H9 (cell line): ENCODE measurements around the gene BMP8A. TPM values are rescaled to one million over a fixed set of nuclear protein-coding genes. Genes with fewer than 3 reads are reported as not detected.

Experiments
- DNase-seq: peaks from one replicate; pipeline ENCODE4 v3.0.0-alpha.2; 2017
- H2AFZ ChIP-seq: one replicate; pipeline ENCODE4 v1.6.1; 2013; ENCODE audit warnings: mild to moderate bottlenecking, low read length, control low read depth, moderate library complexity
- H2AK5ac ChIP-seq: 2 replicates; pipeline ENCODE4 v1.6.1; 2013; ENCODE audit warnings: low read length, control low read depth, mixed read lengths; ENCODE audit not compliant: insufficient read length
- H2BK120ac ChIP-seq: one replicate; pipeline ENCODE4 v1.6.1; 2013; ENCODE audit warnings: low read depth, mild to moderate bottlenecking, low read length, control low read depth, inconsistent platforms; ENCODE audit not compliant: poor library complexity, severe bottlenecking
- H2BK12ac ChIP-seq: 2 replicates; pipeline ENCODE4 v1.6.1; 2013; ENCODE audit warnings: low read length, control low read depth, mixed read lengths, low read depth; ENCODE audit not compliant: insufficient read length
- H2BK15ac ChIP-seq: 2 replicates; pipeline ENCODE4 v1.6.1; 2013; ENCODE audit warnings: low read depth, low read length, control low read depth
- H2BK20ac ChIP-seq: one replicate; pipeline ENCODE4 v1.6.1; 2013; ENCODE audit warnings: low read depth, mild to moderate bottlenecking, low read length, control low read depth, inconsistent platforms; ENCODE audit not compliant: poor library complexity, severe bottlenecking
- H2BK5ac ChIP-seq: 2 replicates; pipeline ENCODE4 v1.6.1; 2013; ENCODE audit warnings: low read length, control low read depth, mixed read lengths; ENCODE audit not compliant: insufficient read length
- H3K14ac ChIP-seq: 2 replicates; pipeline ENCODE4 v1.6.1; 2013; ENCODE audit warnings: low read length, control low read depth; ENCODE audit not compliant: insufficient read depth
- H3K18ac ChIP-seq: 2 replicates; pipeline ENCODE4 v1.6.1; 2013; ENCODE audit warnings: low read depth, mild to moderate bottlenecking, mixed read lengths, low read length, control low read depth; ENCODE audit not compliant: insufficient read length
- H3K23ac ChIP-seq: 2 replicates; pipeline ENCODE4 v1.6.1; 2013; ENCODE audit warnings: low read length, control low read depth, mixed read lengths, low read depth; ENCODE audit not compliant: insufficient read length
- H3K23me2 ChIP-seq: 2 replicates; pipeline ENCODE4 v1.6.1; 2013; ENCODE audit warnings: low read depth, mild to moderate bottlenecking, mixed read lengths, low read length, control low read depth; ENCODE audit not compliant: insufficient read length, poor library complexity, severe bottlenecking
- H3K27ac ChIP-seq: 2 replicates; pipeline ENCODE4 v1.5.1; 2013; ENCODE audit warnings: low read length, control low read depth, mixed read lengths, low read depth; ENCODE audit not compliant: insufficient read length
- H3K27me3 ChIP-seq: 2 replicates; pipeline ENCODE4 v1.6.1; 2013; ENCODE audit warnings: low read length, control low read depth, inconsistent platforms; ENCODE audit not compliant: insufficient read depth
- H3K4ac ChIP-seq: 2 replicates; pipeline ENCODE4 v1.6.1; 2013; ENCODE audit warnings: low read depth, mild to moderate bottlenecking, control low read depth, inconsistent platforms, low read length, moderate library complexity
- H3K4me1 ChIP-seq: 2 replicates; pipeline ENCODE4 v1.6.1; 2013; ENCODE audit warnings: low read length, control low read depth, inconsistent platforms; ENCODE audit not compliant: insufficient read depth
- H3K4me2 ChIP-seq: 2 replicates; pipeline ENCODE4 v1.6.1; 2013; ENCODE audit warnings: low read length, control low read depth, mixed read lengths; ENCODE audit not compliant: insufficient read length, insufficient read depth
- H3K56ac ChIP-seq: 2 replicates; pipeline ENCODE4 v1.6.1; 2013; ENCODE audit warnings: low read depth, mild to moderate bottlenecking, mixed read lengths, low read length, control low read depth; ENCODE audit not compliant: insufficient read length
- H3K79me1 ChIP-seq: 2 replicates; pipeline ENCODE4 v1.6.1; 2013; ENCODE audit warnings: low read depth, mild to moderate bottlenecking, moderate library complexity, low read length, control low read depth, inconsistent platforms; ENCODE audit not compliant: insufficient read depth, poor library complexity, severe bottlenecking
- H3K79me2 ChIP-seq: 2 replicates; pipeline ENCODE4 v1.6.1; 2013; ENCODE audit warnings: low read length, control low read depth, inconsistent platforms; ENCODE audit not compliant: insufficient read depth
- H3K9ac ChIP-seq: 2 replicates; pipeline ENCODE4 v1.6.1; 2013; ENCODE audit warnings: low read length, control low read depth, mixed read lengths; ENCODE audit not compliant: insufficient read length; ENCODE audit errors: extremely low read depth
- H3K9me3 ChIP-seq: one replicate; pipeline ENCODE4 v1.6.1; 2013; ENCODE audit warnings: low read depth, low read length, inconsistent platforms; ENCODE audit not compliant: control insufficient read depth
- H3T11ph ChIP-seq: one replicate; pipeline ENCODE4 v1.6.1; 2013; ENCODE audit warnings: mild to moderate bottlenecking, low read length, control low read depth, inconsistent platforms
- H4K20me1 ChIP-seq: one replicate; pipeline ENCODE4 v1.6.1; 2013; ENCODE audit not compliant: control insufficient read depth, insufficient read length, insufficient read depth
- H4K5ac ChIP-seq: 2 replicates; pipeline ENCODE4 v1.6.1; 2013; ENCODE audit warnings: low read depth, mild to moderate bottlenecking, mixed read lengths, low read length, control low read depth; ENCODE audit not compliant: insufficient read length
- H4K8ac ChIP-seq: replicated peaks from 2 replicates; pipeline ENCODE4 v1.6.1; 2013; ENCODE audit warnings: low read length, control low read depth, mixed read lengths, low read depth; ENCODE audit not compliant: insufficient read length
- H4K91ac ChIP-seq: 2 replicates; pipeline ENCODE4 v1.6.1; 2013; ENCODE audit warnings: low read depth, mild to moderate bottlenecking, moderate library complexity, mixed read lengths, low read length, control low read depth; ENCODE audit not compliant: insufficient read length
- H3K27ac Mint-ChIP-seq, 3 experiments: 2 replicates in 2 of 3; 3 replicates in 1 of 3; pipeline ENCODE4 v1.8.0; 2020 to 2021; ENCODE audit warnings: mixed read lengths in 3 of 3, mild to moderate bottlenecking in 1 of 3, moderate library complexity in 1 of 3
- H3K27me3 Mint-ChIP-seq: 2 replicates; pipeline ENCODE4 v1.8.0; 2021; ENCODE audit warnings: low read depth, mild to moderate bottlenecking, moderate library complexity, mixed read lengths
- H3K36me3 Mint-ChIP-seq, 3 experiments: 2 replicates in 2 of 3; 3 replicates in 1 of 3; pipeline ENCODE4 v1.8.0; 2020 to 2021; ENCODE audit warnings: low read depth in 3 of 3, mixed read lengths in 3 of 3; ENCODE audit not compliant: insufficient read depth in 1 of 3
- H3K4me1 Mint-ChIP-seq, 2 experiments: 2 replicates each; pipeline ENCODE4 v1.8.0; 2020; ENCODE audit warnings: mixed read lengths in 2 of 2
- H3K4me3 Mint-ChIP-seq, 2 experiments: 2 replicates in 1 of 2; 3 replicates in 1 of 2; pipeline ENCODE4 v1.8.0; 2020 to 2021; ENCODE audit warnings: mild to moderate bottlenecking in 2 of 2, mixed read lengths in 2 of 2, moderate library complexity in 1 of 2
- H3K9me3 Mint-ChIP-seq, 2 experiments: 2 replicates in 1 of 2; 3 replicates in 1 of 2; pipeline ENCODE4 v1.8.0; 2020; ENCODE audit warnings: mild to moderate bottlenecking in 2 of 2, mixed read lengths in 2 of 2, moderate library complexity in 1 of 2
- CTCF ChIP-seq: fragments of 200-600 bp; sonication (generic); conservative IDR thresholded peaks from 3 replicates; pipeline ENCODE4 v1.8.0; 2021; ENCODE audit warnings: antibody characterized with exemption, mild to moderate bottlenecking
- WGBS: extraction: QIAGEN DNeasy Blood & Tissue Kit; methylation state at CpG from one replicate; pipeline ENCODE4 v1.1.7; 2013; ENCODE audit warnings: missing lambda C conversion rate, low lambda C conversion rate, mixed read lengths; ENCODE audit not compliant: insufficient read length; ENCODE audit errors: extremely low coverage; 5-methylcytosine and 5-hydroxymethylcytosine counted together
- total RNA-seq: library from RNA; stranded (reverse); gene quantifications from 2 replicates; pipeline ENCODE4 v1.2.1, GENCODE V29; 2021

BMP8A gene
- total RNA-seq, 1 experiment from 2014 or later = 0.52 TPM

DNA sequence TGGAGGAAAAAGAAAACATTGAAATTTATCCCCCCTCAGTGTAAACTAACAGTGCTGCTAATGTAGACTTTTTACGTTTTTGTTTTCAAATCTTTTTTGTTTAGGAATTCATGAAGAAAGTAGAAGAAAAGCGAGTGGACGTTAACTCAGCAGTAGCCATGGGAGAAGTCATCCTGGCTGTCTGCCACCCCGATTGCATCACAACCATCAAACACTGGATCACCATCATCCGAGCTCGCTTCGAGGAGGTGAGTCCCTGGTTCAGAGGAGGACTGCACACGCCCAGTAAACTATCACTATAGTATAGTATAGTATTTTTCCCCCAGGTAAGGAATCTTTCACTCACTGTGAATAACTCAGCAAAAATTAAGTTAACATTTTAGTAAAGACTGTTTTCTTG, 37.8 kb upstream of the BMP8A start:
- Histone ChIP-seq H3K4me2 (no peak overlapping the region), H2BK15ac (no peak overlapping the region), H3K23ac (no peak overlapping the region), H2BK20ac (no peak overlapping the region), H4K8ac (no peak overlapping the region), H2BK12ac (no peak overlapping the region), H3K56ac (no peak overlapping the region), H3K9me3 (no peaks in the 10 kb centered on the region), H4K20me1 (no peaks in the 10 kb centered on the region), H3K14ac (no peak overlapping the region), H3K18ac (no peak overlapping the region), H2BK120ac (no peak overlapping the region), H3K4me1 (no peaks in the 10 kb centered on the region), H4K91ac (no peak overlapping the region), H3K4ac (no peak overlapping the region), H3K79me2 (no peaks in the 10 kb centered on the region), H3K23me2 (no peaks in the 10 kb centered on the region), H3K9ac (no peak overlapping the region), H3K27me3 (no peaks in the 10 kb centered on the region), H3T11ph (no peak overlapping the region), H2AFZ (no peak overlapping the region), H3K79me1 (no peaks in the 10 kb centered on the region), H3K27ac (no peak overlapping the region), H4K5ac (no peak overlapping the region), H2AK5ac (no peak overlapping the region), H2BK5ac (no peak overlapping the region)
- peak overlapping the region in 1 of 3 experiments; percentile 76; a peak in 1 of 7 replicates for H3K27ac Mint-ChIP-seq
- TF ChIP-seq CTCF = no peak
- H3K36me3 Mint-ChIP-seq = peaks cover 70 to 94% (median 93%) of the 10 kb centered on the region in 3 experiments; a peak in 6 of 7 replicates
- no peak overlapping the region for H3K4me3 Mint-ChIP-seq
- no peaks in the 10 kb centered on the region for H3K9me3 Mint-ChIP-seq
- H3K27me3 Mint-ChIP-seq = no peaks in the 10 kb centered on the region; the same call in 1 of the 2 replicates
- no peaks in the 10 kb centered on the region for H3K4me1 Mint-ChIP-seq
- WGBS = no CpG with 5 or more reads among the region's 8 CpGs
- no peak for DNase-seq
